A673 (cell line): ENCODE data around the gene TIAM1. TPM values are rescaled to one million over a fixed set of nuclear protein-coding genes. Genes with fewer than 3 reads are reported as not detected.
A peak's percentile ranks its signal among the peaks of the same experiment; 100 is the strongest.

Experiments
- BruUV-seq: library from RNA; stranded (reverse); fragments of 400-500 nt; replicated peaks from 2 replicates; lab custom pipeline; 2021; lab: Mats Ljungman, UMichigan
- CTCF ChIA-PET: fragments of 300-600 bp; sonication (Branson Sonifier 250); formaldehyde crosslinking; loops from one replicate; lab custom pipeline; 2022; ENCODE audit warnings: antibody characterized with exemption; lab: Charles Lee
- POLR2A ChIA-PET: fragments of 300-600 bp; sonication (Branson Sonifier 250); formaldehyde crosslinking; loops from one replicate; lab custom pipeline; 2022; ENCODE audit warnings: antibody characterized with exemption; ENCODE audit not compliant: low non-redundant PET; lab: Charles Lee
- DNase-seq: peaks from one replicate; pipeline ENCODE4 v3.0.0-alpha.2; 2015; ENCODE audit warnings: low spot score
- H3K27ac ChIP-seq: fragments of 200-600 bp; sonication (generic); 2 replicates; pipeline ENCODE4 v1.5.1; 2016; ENCODE audit warnings: mixed run types, low read depth, mild to moderate bottlenecking, mixed read lengths, antibody characterized with exemption, low read length; ENCODE audit not compliant: poor library complexity, severe bottlenecking
- H3K27me3 ChIP-seq: fragments of 200-600 bp; sonication (generic); replicated peaks from 2 replicates; pipeline ENCODE4 v1.6.1; 2017; ENCODE audit warnings: mixed run types, low read depth, mild to moderate bottlenecking, mixed read lengths, antibody characterized with exemption, low read length; ENCODE audit not compliant: insufficient read depth, poor library complexity
- H3K36me3 ChIP-seq: fragments of 200-600 bp; sonication (generic); 2 replicates; pipeline ENCODE4 v1.6.1; 2016; ENCODE audit warnings: mixed run types, mild to moderate bottlenecking, mixed read lengths, antibody characterized with exemption, low read length; ENCODE audit not compliant: insufficient read depth, poor library complexity, severe bottlenecking
- H3K4me1 ChIP-seq: fragments of 200-600 bp; sonication (generic); 2 replicates; pipeline ENCODE4 v1.6.1; 2017; ENCODE audit warnings: mixed run types, mild to moderate bottlenecking, mixed read lengths, antibody characterized with exemption, low read length; ENCODE audit not compliant: insufficient read depth, poor library complexity, severe bottlenecking
- H3K4me3 ChIP-seq: fragments of 200-600 bp; sonication (generic); 2 replicates; pipeline ENCODE4 v1.5.1; 2016; ENCODE audit warnings: low read depth, mixed run types, mild to moderate bottlenecking, mixed read lengths, low read length; ENCODE audit not compliant: poor library complexity, severe bottlenecking
- H3K9me3 ChIP-seq: fragments of 200-600 bp; sonication (generic); 2 replicates; pipeline ENCODE4 v1.6.1; 2016; ENCODE audit warnings: mixed run types, low read depth, mild to moderate bottlenecking, mixed read lengths, antibody characterized with exemption, low read length; ENCODE audit not compliant: poor library complexity, severe bottlenecking
- EZH2 ChIP-seq: fragments of 200-600 bp; sonication (generic); IDR thresholded peaks from 2 replicates; pipeline ENCODE4 v1.6.1; 2017; ENCODE audit warnings: borderline replicate concordance, low read depth, mild to moderate bottlenecking, mixed read lengths, antibody characterized with exemption, low read length; ENCODE audit not compliant: poor library complexity, severe bottlenecking
- intact Hi-C: fragments of 100-400 bp; cut with micrococcal nuclease; formaldehyde crosslinking; loops from one replicate; pipeline ENCODE4 v1.10.0; 2022; ENCODE audit not compliant: unreplicated experiment
- total RNA-seq: library from RNA; stranded (reverse); gene quantifications from 2 replicates; pipeline ENCODE4 v1.2.3, GENCODE V29; 2021
- TF ChIP-seq, protein P1 (sequence below): fragments of 300-800, 200-600 bp; sonication (generic); conservative IDR thresholded peaks from 2 replicates; pipeline ENCODE4 v1.5.1; 2017; ENCODE audit warnings: low read depth, mild to moderate bottlenecking, antibody characterized with exemption, low read length, moderate library complexity, mixed read lengths

The TIAM1 gene
- total RNA-seq, 1 experiment from 2014 or later: 9.6 TPM

DNA sequence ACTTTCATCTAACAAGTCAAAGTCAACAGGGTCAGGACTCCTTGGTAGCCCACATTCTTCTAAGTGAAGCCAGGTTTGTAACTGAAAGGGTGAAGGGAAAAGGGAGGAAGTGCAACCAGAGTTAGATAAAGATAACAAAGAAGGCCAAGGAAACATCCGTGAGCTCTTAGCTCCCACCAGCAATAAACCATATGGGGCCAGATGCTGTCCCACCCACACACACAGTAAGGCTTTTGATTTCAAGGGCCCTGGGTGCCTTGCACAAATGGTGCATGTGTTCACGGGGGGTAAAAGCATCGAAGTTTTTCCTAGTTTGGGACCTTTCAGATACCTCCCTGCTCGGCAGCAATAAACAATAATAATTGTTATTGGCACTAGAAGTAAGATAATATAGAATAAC lies 5.1 kb upstream of the TIAM1 start:
- no peak overlapping the region for H3K4me3 ChIP-seq
- TF ChIP-seq EZH2: no peak
- TF ChIP-seq, protein P1, sequence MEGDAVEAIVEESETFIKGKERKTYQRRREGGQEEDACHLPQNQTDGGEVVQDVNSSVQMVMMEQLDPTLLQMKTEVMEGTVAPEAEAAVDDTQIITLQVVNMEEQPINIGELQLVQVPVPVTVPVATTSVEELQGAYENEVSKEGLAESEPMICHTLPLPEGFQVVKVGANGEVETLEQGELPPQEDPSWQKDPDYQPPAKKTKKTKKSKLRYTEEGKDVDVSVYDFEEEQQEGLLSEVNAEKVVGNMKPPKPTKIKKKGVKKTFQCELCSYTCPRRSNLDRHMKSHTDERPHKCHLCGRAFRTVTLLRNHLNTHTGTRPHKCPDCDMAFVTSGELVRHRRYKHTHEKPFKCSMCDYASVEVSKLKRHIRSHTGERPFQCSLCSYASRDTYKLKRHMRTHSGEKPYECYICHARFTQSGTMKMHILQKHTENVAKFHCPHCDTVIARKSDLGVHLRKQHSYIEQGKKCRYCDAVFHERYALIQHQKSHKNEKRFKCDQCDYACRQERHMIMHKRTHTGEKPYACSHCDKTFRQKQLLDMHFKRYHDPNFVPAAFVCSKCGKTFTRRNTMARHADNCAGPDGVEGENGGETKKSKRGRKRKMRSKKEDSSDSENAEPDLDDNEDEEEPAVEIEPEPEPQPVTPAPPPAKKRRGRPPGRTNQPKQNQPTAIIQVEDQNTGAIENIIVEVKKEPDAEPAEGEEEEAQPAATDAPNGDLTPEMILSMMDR: no peak
- intact Hi-C loops: loop anchor here (10.0 kb wide), 1 partner anchor 236 kb away; no protein-coding TSS in a partner anchor
- no peaks in the 10 kb centered on the region for H3K4me1 ChIP-seq
- H3K9me3 ChIP-seq: no peaks in the 10 kb centered on the region
- H3K36me3 ChIP-seq: no peaks in the 10 kb centered on the region
- no peak for DNase-seq
- H3K27ac ChIP-seq: no peak overlapping the region
- ChIA-PET CTCF (no interaction called here), POLR2A (no interaction called here)
- BruUV-seq: no TSS peak
- H3K27me3 ChIP-seq: peaks cover 9% of the 10 kb centered on the region

DNA sequence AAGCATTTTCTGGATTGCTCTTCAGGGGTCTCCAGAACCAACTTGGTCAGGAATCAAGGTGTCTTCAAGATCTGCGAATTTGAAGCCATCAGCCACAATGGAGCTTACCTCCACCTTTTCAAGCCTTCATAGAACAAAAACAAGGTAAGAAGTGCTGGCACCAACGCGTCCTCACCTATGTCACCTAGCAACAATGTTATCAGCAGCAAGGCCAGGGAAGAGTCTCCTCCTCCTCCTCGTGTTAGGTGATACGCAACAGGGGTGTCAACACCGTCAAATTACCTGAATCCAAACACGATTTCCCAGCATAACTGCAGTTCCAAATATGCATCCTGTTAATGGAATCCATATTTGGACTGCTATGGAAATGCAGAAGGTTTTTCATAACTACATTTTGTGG lies 4.1 kb upstream of the TIAM1 start:
- Histone ChIP-seq H3K4me3 (no peak overlapping the region), H3K36me3 (no peaks in the 10 kb centered on the region), H3K27me3 (peaks cover 17% of the 10 kb centered on the region), H3K4me1 (no peaks in the 10 kb centered on the region), H3K27ac (no peak overlapping the region), H3K9me3 (no peaks in the 10 kb centered on the region)
- DNase-seq: no peak
- POLR2A ChIA-PET: no interaction called here
- intact Hi-C loops: loop anchor here (10.0 kb wide), 1 partner anchor 237 kb away; no protein-coding TSS in a partner anchor
- no TSS peak for BruUV-seq
- TF ChIP-seq, protein P1: no peak
- CTCF ChIA-PET: no interaction called here

DNA sequence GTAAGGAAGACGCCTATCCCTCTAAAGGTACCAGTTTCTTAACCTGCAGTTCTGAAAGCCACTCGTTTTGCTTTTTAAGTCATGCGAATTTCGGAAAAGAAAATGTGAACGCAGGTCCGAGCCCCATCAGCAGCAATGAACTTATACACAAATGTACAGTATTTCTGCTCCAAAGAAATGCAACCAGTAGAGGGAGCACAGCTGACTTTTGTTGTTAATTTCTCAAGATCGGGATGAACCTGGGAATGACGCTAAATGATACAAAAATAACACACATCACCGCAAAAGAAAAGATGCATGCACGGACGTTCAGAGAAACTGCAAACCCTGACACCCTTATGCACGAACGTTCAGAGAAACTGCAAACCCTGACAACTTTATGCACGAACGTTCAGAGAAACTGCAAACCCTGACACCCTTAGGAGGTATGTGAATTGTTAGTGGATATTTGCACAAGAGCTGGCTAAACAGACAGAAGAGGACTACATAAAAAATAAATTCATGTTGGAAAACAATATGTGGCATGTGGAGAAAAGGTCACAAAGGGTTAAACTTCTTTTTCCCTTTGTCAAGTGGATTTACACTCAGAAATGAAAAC lies 3.5 kb upstream of the TIAM1 start:
- CTCF ChIA-PET: no interaction called here
- no peak for TF ChIP-seq EZH2
- TF ChIP-seq, protein P1: peak; percentile 62
- Histone ChIP-seq H3K36me3 (no peaks in the 10 kb centered on the region), H3K27me3 (peaks cover 23% of the 10 kb centered on the region), H3K4me1 (no peaks in the 10 kb centered on the region), H3K4me3 (no peak overlapping the region), H3K27ac (no peak overlapping the region), H3K9me3 (no peaks in the 10 kb centered on the region)
- peak; percentile 41 for DNase-seq
- BruUV-seq: no TSS peak
- intact Hi-C loops: loop anchor here (10.0 kb wide), 1 partner anchor 237 kb away; no protein-coding TSS in a partner anchor
- POLR2A ChIA-PET: no interaction called here
